Raji (cell line): ENCODE results near the gene GPC6.

Experiments
- POLR2A ChIP-seq: IDR thresholded peaks from 2 replicates; pipeline ENCODE4 v1.6.1; 2011; ENCODE audit warnings: low read depth, low read length, control low read depth; ENCODE audit not compliant: insufficient read depth

Gene GPC6

DNA sequence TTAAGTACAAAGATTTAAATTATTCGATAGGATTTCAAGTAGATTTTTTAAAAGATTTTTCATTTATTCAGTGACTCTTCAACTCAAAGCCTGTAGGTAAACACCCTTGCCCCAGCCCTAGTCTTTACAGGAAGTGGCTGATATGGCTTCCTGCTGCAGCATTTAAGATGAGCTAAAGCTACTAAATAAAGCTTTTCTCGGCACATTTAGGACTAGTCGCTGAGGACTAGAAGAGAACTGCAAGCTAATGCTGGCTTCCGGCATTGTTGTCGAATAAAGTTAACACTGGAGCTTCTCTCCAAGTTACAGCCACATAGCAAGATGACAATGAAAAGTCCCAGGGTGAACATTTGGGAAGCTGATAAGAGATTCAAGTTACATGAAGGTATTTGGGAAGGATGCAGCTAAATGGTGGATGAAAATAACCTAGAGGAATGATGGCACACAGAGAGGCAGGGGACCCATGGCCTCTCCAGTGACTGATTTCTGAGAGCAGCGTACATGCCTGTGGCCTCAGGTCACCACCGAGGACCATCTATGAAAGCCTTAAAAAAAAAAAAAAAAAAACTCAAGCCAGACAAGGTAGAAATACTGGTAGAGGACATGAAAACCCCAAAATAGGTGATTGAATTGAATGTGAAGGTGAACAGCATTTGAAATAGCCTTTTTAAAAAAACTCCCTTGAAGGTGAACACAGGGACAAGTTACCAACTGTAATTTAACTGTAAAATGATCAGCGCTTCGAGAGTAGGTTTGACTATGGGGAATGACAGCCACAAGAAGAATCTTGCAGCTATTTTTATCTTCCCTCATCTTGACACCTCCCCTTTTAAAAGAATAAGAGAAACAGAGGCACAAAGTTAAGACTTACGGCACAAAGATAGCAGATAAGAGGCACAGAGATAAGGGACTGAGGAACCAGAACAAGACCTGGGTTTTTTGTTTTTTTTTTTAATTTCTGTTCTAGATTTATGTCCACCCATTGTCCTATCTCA is 1097.5 kb downstream of the GPC6 start:
- no peak for TF ChIP-seq POLR2A

DNA sequence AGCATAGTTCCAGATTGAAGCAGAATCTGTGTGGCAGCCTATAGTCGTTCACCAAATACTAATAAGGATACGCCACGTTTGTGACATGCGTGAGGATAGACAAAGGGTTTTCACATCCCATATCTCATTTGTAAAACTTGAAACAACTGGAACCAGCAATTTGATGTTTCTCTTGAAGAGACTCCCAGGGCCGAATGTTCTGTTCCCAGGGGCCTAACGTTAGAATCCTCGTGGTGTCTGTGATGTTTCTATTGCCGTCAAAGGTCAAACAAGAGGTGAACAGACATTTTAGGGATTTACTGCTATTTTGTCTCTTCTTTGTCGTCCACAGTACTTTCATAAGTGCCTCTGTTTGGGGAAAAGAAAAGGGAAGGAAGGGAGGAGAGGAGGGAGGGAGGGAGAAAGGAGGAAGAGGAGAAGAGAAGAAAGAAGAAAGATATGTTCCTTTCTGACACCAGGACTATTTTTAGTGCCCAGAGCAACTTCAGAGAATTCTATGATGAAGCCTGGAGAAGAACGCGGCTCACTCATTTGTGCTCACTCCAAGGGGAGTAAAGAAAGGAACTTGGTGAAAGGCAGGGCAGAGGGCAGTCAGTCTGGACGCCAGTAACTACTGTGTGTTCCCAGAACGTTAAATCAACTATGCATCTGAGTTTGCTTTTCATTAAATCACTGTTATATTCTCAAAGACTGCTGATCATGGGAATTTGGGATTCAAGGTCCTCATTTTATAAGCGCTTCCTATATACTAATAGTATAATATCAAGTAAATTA is 1098.3 kb downstream of the GPC6 start:
- no peak for TF ChIP-seq POLR2A

DNA sequence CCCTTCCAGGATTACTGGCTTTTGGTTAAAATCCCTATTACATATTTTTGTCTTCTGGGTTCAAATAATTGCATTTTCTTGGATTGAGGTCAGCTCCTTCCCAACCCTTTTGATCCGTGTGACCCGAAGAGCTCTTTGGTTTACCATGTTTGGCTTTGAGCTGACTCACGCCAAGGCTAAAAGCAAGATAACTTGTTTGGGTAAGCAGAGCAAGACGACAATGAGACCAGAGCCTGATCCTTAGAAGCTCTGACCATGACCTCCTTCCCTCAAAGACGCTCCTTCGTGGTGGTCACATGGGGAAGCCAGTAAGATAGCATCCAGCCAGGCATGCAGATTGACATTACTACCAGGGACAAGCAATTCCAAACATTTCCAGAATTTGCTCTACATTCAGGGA is 1099.0 kb downstream of the GPC6 start:
- no peak for TF ChIP-seq POLR2A

DNA sequence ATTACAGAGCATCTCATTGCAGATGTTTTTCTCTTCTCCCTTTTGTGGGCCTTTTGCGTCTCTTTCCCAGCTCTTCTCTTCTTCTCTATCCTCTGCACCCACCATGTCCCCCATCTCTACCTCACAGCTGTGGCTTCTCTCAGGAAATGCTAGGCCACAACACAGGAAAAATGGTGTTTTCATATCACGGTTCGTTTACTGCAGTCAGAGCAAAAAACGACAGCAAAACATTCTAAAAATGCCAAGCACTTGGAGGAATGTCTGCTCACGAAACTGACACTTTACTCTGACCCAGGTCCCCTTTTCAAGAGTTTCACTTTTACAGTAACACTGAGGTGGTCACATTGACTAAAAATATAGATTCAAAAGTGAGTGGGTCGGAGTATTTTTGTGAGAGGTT is 1100.7 kb downstream of the GPC6 start:
- TF ChIP-seq POLR2A = no peak

DNA sequence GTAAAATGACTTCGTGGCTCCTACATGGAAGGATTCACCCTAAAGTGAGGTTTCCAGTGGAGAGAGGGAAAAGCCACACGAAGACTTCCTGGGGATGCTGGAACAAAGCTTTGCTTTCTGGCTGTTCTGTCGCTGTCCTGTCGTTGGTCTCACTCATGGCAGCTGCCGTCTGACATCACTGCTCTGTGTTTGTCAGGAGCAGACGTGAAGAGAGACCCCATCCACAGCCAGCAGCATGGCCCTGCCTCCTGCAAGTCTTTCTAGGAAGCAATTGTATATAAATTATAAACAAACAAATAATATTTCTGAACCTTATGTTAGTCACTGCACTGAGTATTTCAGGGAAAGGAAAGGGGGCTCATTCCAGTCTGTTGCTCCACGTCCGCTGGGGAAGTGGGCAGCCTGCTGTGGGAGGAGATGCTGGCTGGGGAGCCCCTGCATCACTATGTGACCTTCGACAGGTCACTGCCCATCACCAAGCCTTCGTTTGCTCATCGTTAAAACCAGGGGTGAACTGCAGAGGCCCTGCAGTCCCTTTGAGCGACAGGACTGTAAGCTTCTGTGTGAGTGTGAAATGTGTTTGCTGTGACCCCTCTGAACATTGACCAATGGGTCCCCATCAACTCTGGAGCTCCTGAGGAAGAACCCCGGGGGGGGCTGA is 1101.9 kb downstream of the GPC6 start:
- no peak for TF ChIP-seq POLR2A

DNA sequence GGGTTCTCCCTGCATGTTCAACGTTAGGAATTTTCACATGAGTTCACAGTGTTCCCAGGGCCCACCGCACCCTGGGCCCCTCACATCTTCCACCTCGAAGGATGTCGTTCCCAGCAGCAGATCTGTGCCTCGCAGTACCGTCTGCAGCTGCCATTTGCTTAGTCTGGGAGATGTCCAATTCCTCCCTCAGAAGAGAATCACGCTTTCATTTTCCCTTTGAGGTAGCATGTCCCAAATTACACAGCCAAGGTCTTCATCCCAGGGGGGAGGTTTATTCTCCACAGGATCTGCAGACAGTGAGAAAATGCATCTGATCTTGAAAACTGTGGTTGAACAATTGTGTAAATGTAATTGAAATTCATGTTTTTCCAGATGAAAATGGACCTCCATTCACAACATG is 1102.7 kb downstream of the GPC6 start:
- TF ChIP-seq POLR2A = no peak

DNA sequence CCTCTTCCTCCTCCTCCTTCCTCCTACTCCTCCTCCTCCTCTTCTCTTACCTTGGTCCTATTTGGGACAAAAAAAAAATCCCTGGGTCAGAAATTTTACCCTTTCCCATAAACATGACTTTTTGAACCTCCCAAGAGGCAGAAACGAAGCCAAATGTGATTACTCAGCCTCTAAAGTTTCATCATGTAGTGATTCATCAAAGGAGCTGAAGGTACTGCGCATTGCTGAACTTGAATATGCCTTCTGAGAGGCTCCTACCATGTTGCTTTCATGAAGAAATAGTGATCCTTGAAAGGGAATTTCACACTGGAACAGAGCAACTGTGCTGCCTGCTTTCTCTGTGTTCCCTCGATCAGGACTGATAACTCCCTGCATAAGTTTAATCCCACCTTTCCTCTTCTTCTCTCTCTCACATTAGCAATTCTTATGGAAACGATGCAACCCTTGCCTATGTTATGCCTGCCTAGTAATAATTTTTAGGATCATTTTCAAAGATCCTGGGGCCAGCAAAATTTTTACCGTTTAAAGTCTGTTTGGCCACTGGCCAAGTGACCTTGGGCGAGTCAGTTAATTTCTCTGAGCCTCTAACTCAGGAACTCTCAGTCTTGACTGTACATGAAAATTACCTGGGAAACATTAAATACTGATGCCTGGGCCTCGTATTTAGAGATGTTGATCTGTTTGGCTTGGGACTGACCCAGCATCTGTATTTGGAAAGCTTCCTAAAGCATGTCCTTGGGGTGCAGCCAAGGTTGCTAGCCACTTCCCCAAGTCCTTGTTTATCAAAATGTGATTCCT is 1103.3 kb downstream of the GPC6 start:
- no peak for TF ChIP-seq POLR2A

DNA sequence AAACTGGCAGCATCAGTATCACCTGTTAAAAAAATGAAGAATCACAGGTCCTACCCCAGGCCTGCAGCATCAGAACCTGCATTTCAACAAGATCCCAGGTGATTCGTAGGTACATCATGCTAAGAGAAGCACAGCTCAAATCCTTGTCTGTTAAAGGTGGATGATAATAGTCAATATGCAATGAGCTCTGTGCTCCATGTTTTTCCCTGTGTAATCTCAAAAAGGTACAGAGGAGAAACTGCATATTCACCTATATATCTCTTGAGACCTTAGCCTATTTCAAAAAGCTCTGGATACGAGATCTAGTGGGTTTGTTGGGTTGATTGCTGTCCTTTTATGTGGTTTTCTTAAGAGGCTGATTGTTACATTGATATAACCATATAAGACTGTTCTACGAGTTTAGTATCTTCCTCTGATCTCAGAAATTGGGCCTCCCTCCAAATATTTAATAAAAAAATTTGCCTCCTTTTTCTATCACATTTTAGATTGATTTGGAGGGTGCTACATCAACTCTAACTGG is 1104.0 kb downstream of the GPC6 start:
- no peak for TF ChIP-seq POLR2A

DNA sequence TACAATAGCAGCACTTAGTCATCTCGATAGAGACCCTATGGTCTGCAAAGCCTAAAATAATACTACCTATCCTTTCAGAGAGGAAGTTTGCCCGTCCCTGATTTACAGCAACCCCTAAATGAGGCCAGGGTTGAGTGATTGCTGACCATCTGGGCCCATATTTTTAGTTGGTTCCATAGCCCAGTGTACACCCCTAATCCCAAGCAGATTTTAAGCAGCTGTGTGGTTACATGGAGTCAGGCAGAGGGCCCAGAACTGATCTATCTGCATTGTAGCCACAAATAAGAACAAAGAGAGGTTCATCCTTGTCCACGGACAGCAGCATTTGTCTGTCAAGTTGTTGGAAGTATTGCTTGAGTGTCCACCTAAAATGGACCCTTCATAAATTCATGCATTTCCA is 1104.7 kb downstream of the GPC6 start:
- no peak for TF ChIP-seq POLR2A

DNA sequence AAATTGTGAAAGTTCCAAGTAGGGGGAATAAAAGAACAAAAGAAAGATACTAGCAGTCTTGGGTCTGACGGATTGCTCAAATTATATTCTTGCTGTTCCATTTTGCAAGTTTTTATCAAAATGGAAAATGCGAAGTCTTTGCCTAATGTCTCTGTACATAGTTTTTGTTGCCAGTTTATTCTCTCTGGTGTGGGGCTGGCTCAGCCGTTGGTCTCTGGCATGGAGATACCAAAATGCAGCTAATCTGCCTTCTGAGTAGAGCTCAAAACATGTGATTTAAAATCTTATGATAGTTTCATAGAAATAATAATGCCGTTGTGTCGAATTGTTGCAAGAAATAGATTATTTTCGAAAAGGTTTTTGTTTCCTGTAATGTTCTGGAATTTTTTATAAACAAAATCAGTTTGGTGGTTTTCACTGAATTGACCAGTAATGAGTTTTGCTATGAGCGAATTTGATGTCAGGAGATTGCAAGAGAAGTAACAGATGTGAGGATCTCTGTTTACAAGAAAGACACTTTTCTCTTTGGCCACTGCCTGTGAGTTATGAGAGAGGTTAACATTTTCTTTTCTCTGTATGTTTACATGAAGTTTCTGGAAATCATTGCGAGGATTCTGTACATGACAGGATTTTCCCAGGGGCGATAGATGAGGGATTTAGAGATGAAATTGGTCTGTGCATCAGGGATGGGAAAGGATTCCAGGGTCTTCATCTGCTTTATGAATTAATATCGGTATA is 1105.9 kb downstream of the GPC6 start:
- no peak for TF ChIP-seq POLR2A

DNA sequence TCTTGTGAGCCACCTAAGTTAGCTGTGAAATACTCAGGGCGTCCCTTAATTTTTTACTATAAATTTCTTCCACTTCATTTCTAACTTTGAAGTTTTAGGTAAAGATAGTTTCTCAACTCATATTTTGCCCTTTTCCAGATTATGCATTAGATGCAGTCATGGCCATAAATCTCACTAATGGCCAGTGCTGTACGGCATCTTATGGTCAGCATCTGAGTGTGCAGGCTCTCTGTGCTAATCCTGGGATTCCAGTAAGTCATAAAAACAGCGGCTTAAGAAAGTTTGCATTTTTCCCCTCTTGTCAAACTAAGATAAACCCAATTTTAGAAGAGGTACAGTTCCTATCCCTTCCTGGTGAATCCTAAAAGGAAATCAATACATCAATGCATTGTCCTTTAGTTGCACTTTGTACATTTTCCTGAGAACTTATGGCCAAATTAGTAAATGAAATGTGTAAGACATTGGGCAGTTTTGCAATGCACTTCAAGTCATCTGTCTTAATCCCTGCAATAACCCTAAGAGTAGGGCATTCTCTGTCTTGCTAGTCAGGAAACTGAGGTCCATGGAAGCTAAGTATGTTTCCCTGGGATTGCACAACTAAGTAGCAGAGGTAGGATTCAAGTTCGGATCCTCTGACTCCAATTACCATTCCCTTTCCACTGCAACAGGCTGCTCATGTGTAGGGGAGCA is 1106.7 kb downstream of the GPC6 start:
- no peak for TF ChIP-seq POLR2A

DNA sequence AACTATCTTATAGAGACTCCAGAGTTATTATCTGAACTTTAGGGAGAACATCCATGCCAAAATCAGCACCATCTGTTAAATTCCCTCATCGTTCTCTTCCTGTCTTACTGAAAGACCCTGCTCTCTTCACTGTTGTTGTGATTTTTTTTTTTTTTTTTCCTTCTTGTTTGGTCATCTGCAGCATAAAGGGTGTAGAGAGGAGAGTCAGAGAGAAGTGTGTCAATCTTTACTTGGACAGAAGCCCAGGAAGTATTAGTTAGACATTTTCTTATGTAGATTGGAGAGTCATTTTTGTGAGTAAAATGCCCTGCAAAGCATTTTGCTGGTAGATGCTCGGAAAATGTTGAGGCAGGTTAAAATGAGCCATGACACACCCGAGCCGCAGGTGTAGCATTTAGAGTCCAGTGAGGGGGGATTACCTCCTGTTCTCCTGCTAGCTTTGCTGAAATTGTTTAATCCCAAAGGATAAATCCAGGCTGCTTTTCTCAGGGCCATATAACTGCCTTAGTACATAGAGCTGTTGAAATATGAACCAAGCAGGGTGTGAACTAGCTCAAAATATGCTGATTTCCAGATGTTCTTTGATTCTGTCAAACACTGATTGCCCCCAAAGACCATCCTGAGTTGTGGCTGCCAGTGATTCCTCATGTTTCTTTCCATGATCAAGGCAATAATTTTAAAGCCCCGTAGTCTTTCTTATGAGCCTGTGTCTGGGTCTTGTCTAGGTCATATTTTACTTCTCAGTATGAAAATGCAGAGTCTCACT is 1109.3 kb downstream of the GPC6 start:
- no peak for TF ChIP-seq POLR2A
